ENCODE data around the gene ENOX2. TPM values are rescaled to one million over a fixed set of nuclear protein-coding genes. Genes with fewer than 3 reads are reported as not detected.

Gene ENOX2
- total RNA-seq, 2 donors from 2014 or later: 7.3 to 26.2 TPM

DNA sequence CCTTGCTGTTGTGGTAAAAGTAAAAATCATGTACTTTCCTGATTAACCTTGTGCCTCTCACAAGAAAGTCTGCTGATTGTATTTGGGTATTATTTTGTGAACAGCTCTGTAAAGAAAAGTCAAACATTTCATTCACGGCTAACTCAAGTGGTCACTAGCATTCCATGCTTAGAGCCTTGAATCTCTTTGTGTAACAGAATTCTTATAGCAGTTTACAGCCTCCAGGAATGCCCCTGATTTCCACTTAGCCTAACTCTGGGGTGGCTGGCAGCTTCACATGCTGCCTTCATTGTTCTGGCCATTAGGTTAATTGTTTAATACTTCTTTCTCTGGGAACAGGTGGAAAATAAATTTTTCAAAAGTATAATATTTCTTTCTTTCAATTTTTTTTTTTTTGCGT lies 274.5 kb downstream of the ENOX2 start:
- H3K4me1 Mint-ChIP-seq: peaks cover 17% of the 10 kb centered on the region
- H3K27ac Mint-ChIP-seq: peak overlapping the region; percentile 74
- DNase-seq: no peak

DNA sequence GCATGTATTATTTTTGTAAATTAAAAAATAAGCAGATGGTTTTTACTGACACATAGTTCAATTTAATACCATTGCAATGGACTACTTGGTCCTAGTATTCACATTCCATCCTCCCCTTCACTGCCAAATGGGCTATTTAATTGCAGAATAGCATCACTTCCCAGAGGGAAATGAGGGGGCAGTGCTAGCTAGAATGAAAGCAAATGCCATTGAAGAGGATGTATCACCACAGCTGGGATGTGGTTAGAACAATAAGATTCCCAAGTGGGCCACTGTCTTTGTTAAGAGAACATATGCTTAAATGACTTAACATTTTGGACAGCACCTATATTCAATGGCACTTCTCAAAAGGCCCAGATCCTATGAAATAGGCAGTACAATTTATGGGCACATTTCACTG lies 276.5 kb downstream of the ENOX2 start:
- Histone ChIP-seq H3K9me3 (ENCODE audit: control insufficient read depth, low read length) (no peaks in the 10 kb centered on the region), H3K27ac (ENCODE audit: low read depth, low read length) (no peak overlapping the region), H3K36me3 (ENCODE audit: control insufficient read depth, insufficient read depth, low read length) (no peaks in the 10 kb centered on the region), H3K9ac (ENCODE audit: extremely low read depth, low read length, poor library complexity, severe bottlenecking) (no peak overlapping the region), H3K4me1 (ENCODE audit: control insufficient read depth, insufficient read depth, low read length) (no peaks in the 10 kb centered on the region), H3K4me3 (ENCODE audit: low read length) (no peak overlapping the region), H3K27me3 (ENCODE audit: control insufficient read depth, insufficient read depth, low read length, poor library complexity, severe bottlenecking) (no peaks in the 10 kb centered on the region)
- no peaks in the 10 kb centered on the region for H3K9me3 Mint-ChIP-seq
- no peak overlapping the region for H3K4me3 Mint-ChIP-seq
- DNase-seq: no peak
- TF ChIP-seq, protein P1, sequence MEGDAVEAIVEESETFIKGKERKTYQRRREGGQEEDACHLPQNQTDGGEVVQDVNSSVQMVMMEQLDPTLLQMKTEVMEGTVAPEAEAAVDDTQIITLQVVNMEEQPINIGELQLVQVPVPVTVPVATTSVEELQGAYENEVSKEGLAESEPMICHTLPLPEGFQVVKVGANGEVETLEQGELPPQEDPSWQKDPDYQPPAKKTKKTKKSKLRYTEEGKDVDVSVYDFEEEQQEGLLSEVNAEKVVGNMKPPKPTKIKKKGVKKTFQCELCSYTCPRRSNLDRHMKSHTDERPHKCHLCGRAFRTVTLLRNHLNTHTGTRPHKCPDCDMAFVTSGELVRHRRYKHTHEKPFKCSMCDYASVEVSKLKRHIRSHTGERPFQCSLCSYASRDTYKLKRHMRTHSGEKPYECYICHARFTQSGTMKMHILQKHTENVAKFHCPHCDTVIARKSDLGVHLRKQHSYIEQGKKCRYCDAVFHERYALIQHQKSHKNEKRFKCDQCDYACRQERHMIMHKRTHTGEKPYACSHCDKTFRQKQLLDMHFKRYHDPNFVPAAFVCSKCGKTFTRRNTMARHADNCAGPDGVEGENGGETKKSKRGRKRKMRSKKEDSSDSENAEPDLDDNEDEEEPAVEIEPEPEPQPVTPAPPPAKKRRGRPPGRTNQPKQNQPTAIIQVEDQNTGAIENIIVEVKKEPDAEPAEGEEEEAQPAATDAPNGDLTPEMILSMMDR (conservative IDR thresholded peaks at IDR 0.05): no peak
- peaks cover 21% of the 10 kb centered on the region for H3K4me1 Mint-ChIP-seq
- H3K27ac Mint-ChIP-seq: no peak overlapping the region
- no peaks in the 10 kb centered on the region for H3K27me3 Mint-ChIP-seq (ENCODE audit: insufficient read depth)
- H3K36me3 Mint-ChIP-seq (ENCODE audit: low read depth): no peaks in the 10 kb centered on the region

More for the DNA sequence above, 274.5 kb downstream of the ENOX2 start:
- H3K36me3 Mint-ChIP-seq (ENCODE audit: low read depth): no peaks in the 10 kb centered on the region
- no peak overlapping the region for H3K4me3 ChIP-seq (ENCODE audit: low read length)
- no peaks in the 10 kb centered on the region for H3K9me3 Mint-ChIP-seq
- WGBS, 2 experiments (ENCODE audit: insufficient coverage in 1 of 2, insufficient read length in 1 of 2): 79% methylated on average over 1 of the region's 2 CpGs; no CpG with 5 or more reads in 1 of the 2 experiments
- peak overlapping the region; percentile 63 for H3K27ac ChIP-seq (ENCODE audit: low read depth, low read length)
- H3K9me3 ChIP-seq (ENCODE audit: control insufficient read depth, low read length): no peaks in the 10 kb centered on the region
- TF ChIP-seq, protein P1 (conservative IDR thresholded peaks at IDR 0.05): no peak
- H3K27me3 Mint-ChIP-seq (ENCODE audit: insufficient read depth): no peaks in the 10 kb centered on the region
- H3K36me3 ChIP-seq (ENCODE audit: control insufficient read depth, insufficient read depth, low read length): no peaks in the 10 kb centered on the region
- no peak overlapping the region for H3K9ac ChIP-seq (ENCODE audit: extremely low read depth, low read length, poor library complexity, severe bottlenecking)
- no peak overlapping the region for H3K4me3 Mint-ChIP-seq
- H3K27me3 ChIP-seq (ENCODE audit: control insufficient read depth, insufficient read depth, low read length, poor library complexity, severe bottlenecking): no peaks in the 10 kb centered on the region
- no peaks in the 10 kb centered on the region for H3K4me1 ChIP-seq (ENCODE audit: control insufficient read depth, insufficient read depth, low read length)

DNA sequence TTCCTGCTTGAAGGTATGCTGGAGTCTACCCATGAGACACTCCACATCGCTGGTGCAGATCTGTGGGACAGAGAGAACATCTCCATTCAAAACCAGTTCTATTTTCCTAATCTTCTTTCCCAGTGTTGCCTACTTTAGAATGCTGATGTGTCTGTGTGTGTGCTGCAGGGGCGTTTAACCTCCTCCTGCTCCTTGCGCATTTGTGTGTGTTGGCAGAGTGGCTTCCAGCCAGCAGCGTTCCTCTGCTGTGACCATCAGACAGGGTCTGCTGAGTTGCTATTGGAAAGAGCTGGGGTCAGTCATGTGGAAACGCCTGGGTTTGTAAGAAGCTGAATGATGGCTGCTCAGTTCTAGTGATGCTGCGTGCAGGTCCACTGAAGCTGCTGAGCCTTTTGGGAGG lies 277.6 kb downstream of the ENOX2 start:
- H3K27me3 Mint-ChIP-seq (ENCODE audit: insufficient read depth): no peaks in the 10 kb centered on the region
- Histone ChIP-seq H3K36me3 (ENCODE audit: control insufficient read depth, insufficient read depth, low read length) (no peaks in the 10 kb centered on the region), H3K27ac (ENCODE audit: low read depth, low read length) (no peak overlapping the region), H3K27me3 (ENCODE audit: control insufficient read depth, insufficient read depth, low read length, poor library complexity, severe bottlenecking) (no peaks in the 10 kb centered on the region), H3K4me1 (ENCODE audit: control insufficient read depth, insufficient read depth, low read length) (no peaks in the 10 kb centered on the region), H3K9ac (ENCODE audit: extremely low read depth, low read length, poor library complexity, severe bottlenecking) (no peak overlapping the region), H3K9me3 (ENCODE audit: control insufficient read depth, low read length) (no peaks in the 10 kb centered on the region), H3K4me3 (ENCODE audit: low read length) (no peak overlapping the region)
- H3K36me3 Mint-ChIP-seq (ENCODE audit: low read depth): no peaks in the 10 kb centered on the region
- H3K27ac Mint-ChIP-seq: no peak overlapping the region
- DNase-seq: no peak
- H3K9me3 Mint-ChIP-seq: no peaks in the 10 kb centered on the region
- 73 to 82% methylated on average over 2 to 6 of the region's 6 CpGs for WGBS, 2 experiments (ENCODE audit: insufficient coverage in 1 of 2, insufficient read length in 1 of 2)
- TF ChIP-seq, protein P1 (conservative IDR thresholded peaks at IDR 0.05): no peak
- no peak overlapping the region for H3K4me3 Mint-ChIP-seq
- peaks cover 21% of the 10 kb centered on the region for H3K4me1 Mint-ChIP-seq

All from endodermal cell (in vitro differentiated cells).